A549 (cell line): Measurements from ENCODE around the gene POLR3GL. TPM values are rescaled to one million over a fixed set of nuclear protein-coding genes. Genes with fewer than 3 reads are reported as not detected.

Source experiments
- ATAC-seq, 2 experiments: fragments of 200-7000 bp in 1 of 2; fragments of >200 bp in 1 of 2; cut with Nextera tagmentation in 1 of 2; cut with Tn5 transposase in 1 of 2; 3 replicates each; pipeline versions ENCODE4 v1.8.0 to v1.9.1; 2018 to 2020; ENCODE audit warnings: mild to moderate bottlenecking in 1 of 2, moderate library complexity in 1 of 2
- CTCF ChIA-PET: fragments of 300-600 bp; sonication (Branson Sonifier 250); formaldehyde crosslinking; extraction: SDS; loops from one replicate; lab custom pipeline; 2021; ENCODE audit warnings: antibody characterized with exemption, inconsistent platforms; lab: Yijun Ruan, JAX
- POLR2A ChIA-PET: fragments of 350-600 bp; formaldehyde crosslinking; extraction: SDS; loops from one replicate; lab custom pipeline; 2021; ENCODE audit warnings: antibody characterized with exemption, inconsistent platforms; lab: Yijun Ruan, JAX
- DNase-seq, 2 experiments: peaks; one replicate each; pipeline versions ENCODE4 v3.0.0 to v3.0.0-alpha.2; 2011 to 2016; ENCODE audit warnings: low read depth in 1 of 2, low spot score in 1 of 2
- FAIRE-seq: peaks from 2 replicates; lab custom pipeline; 2011; peaks lifted over from hg19 to GRCh38; lab: Jason Lieb, UNC
- H3K27ac ChIP-seq, 2 experiments: fragments of >200 bp; sonication (Bioruptor Twin); formaldehyde crosslinking; 3 replicates each; pipeline ENCODE4 v1.5.1; 2016 to 2017
- H3K4me1 ChIP-seq: fragments of >200 bp; sonication (Bioruptor Twin); formaldehyde crosslinking; 3 replicates; pipeline ENCODE4 v1.6.1; 2016
- H3K4me2 ChIP-seq: fragments of >200 bp; sonication (Bioruptor Twin); formaldehyde crosslinking; 3 replicates; pipeline ENCODE4 v1.6.1; 2016
- H3K4me3 ChIP-seq: fragments of >200 bp; sonication (Bioruptor Twin); formaldehyde crosslinking; 3 replicates; pipeline ENCODE4 v1.5.1; 2016
- H3K9me3 ChIP-seq: fragments of >200 bp; sonication (Bioruptor Twin); formaldehyde crosslinking; 3 replicates; pipeline ENCODE4 v1.6.1; 2016
- CEBPB ChIP-seq, 2 experiments: fragments of >200 bp in 1 of 2; sonication (Bioruptor Twin) in 1 of 2; formaldehyde crosslinking in 1 of 2; IDR thresholded peaks; 2 replicates each; pipeline ENCODE4 v1.6.1; 2012 to 2016
- CHD2 ChIP-seq: fragments of 150-350 bp; IDR thresholded peaks from 2 replicates; pipeline ENCODE4 v1.6.1; 2014; ENCODE audit warnings: low read length; ENCODE audit not compliant: partially characterized antibody
- EP300 ChIP-seq, 2 experiments: fragments of >200 bp; sonication (Bioruptor Twin); formaldehyde crosslinking; IDR thresholded peaks; 2 replicates in 1 of 2; 3 replicates in 1 of 2; pipeline ENCODE4 v1.6.1; 2016 to 2017
- FOSL2 ChIP-seq, 2 experiments: fragments of 450-650 bp in 1 of 2; fragments of >200 bp in 1 of 2; sonication (Bioruptor Twin) in 1 of 2; formaldehyde crosslinking; IDR thresholded peaks; 2 replicates each; pipeline versions ENCODE4 v1.5.0 to v1.6.1; 2016 to 2020; ENCODE audit warnings: mild to moderate bottlenecking in 1 of 2, moderate library complexity in 1 of 2
- HES2 ChIP-seq: fragments of >200 bp; sonication (Bioruptor Twin); formaldehyde crosslinking; IDR thresholded peaks from 2 replicates; pipeline ENCODE4 v1.6.1; 2016
- HMGXB4 ChIP-seq: fragments of 250-450 bp; sonication (Bioruptor Pico); IDR thresholded peaks from 2 replicates; pipeline ENCODE4 v1.5.0; 2021; ENCODE audit warnings: mild to moderate bottlenecking, moderate library complexity, borderline replicate concordance
- HOXB13 ChIP-seq: fragments of 250-450 bp; sonication (Bioruptor Pico); IDR thresholded peaks from 2 replicates; pipeline ENCODE4 v1.5.0; 2020; ENCODE audit warnings: low read depth, mild to moderate bottlenecking, moderate library complexity
- KDM1A ChIP-seq: fragments of 200-600 bp; sonication (generic); IDR thresholded peaks from 2 replicates; pipeline ENCODE4 v1.6.1; 2016; ENCODE audit warnings: low read depth, mild to moderate bottlenecking
- MAZ ChIP-seq: fragments of 150-350 bp; IDR thresholded peaks from 2 replicates; pipeline ENCODE4 v1.6.1; 2014; ENCODE audit warnings: antibody characterized with exemption, low read depth, low read length, borderline replicate concordance
- MYC ChIP-seq: IDR thresholded peaks from 2 replicates; pipeline ENCODE4 v1.6.1; 2012; ENCODE audit warnings: mild to moderate bottlenecking, inconsistent platforms, low read length, improper control_type of control experiment, borderline replicate concordance
- PHF8 ChIP-seq: fragments of 200-600 bp; sonication (generic); IDR thresholded peaks from 2 replicates; pipeline ENCODE4 v1.6.1; 2016; ENCODE audit warnings: low read depth, mild to moderate bottlenecking, antibody characterized with exemption, moderate library complexity, borderline replicate concordance
- RARB ChIP-seq: fragments of 250-450 bp; sonication (Bioruptor Pico); IDR thresholded peaks from 2 replicates; pipeline ENCODE4 v1.8.0; 2021; ENCODE audit warnings: mild to moderate bottlenecking, moderate library complexity
- TP53 ChIP-seq: fragments of 250-450 bp; sonication (Bioruptor Pico); IDR thresholded peaks from 2 replicates; pipeline ENCODE4 v1.5.0; 2021; ENCODE audit warnings: mild to moderate bottlenecking, moderate library complexity
- ZFP36 ChIP-seq: fragments of 450-650 bp; IDR thresholded peaks from 2 replicates; pipeline ENCODE4 v1.6.1; 2014; ENCODE audit warnings: borderline replicate concordance; ENCODE audit not compliant: partially characterized antibody
- WGBS: methylation state at CpG from one replicate; pipeline ENCODE4 v1.1.6; 2017; ENCODE audit errors: missing lambda C conversion rate; 5-methylcytosine and 5-hydroxymethylcytosine counted together
- polyA plus RNA-seq, 4 experiments: library from polyadenylated mRNA; depleted of rRNA in 3 of 4; stranded (reverse); fragments of >200 nt; fragmentation: RNase III in 1 of 4; extraction: RNeasy Plus Mini Kit Qiagen cat#74134 plus additional on column Dnase treatment in 1 of 4; gene quantifications; 2 replicates in 3 of 4; 3 replicates in 1 of 4; pipeline ENCODE4 v1.2.3, GENCODE V29; 2011 to 2017
- TF ChIP-seq, protein P1 (sequence below): fragments of 450-650 bp; IDR thresholded peaks from 2 replicates; pipeline ENCODE4 v1.6.1; 2014; ENCODE audit warnings: antibody characterized with exemption

Gene POLR3GL
- polyA plus RNA-seq, 2 of the 4 experiments (the other 2 are of a cell fraction) = 12.6 to 15.7 TPM

DNA sequence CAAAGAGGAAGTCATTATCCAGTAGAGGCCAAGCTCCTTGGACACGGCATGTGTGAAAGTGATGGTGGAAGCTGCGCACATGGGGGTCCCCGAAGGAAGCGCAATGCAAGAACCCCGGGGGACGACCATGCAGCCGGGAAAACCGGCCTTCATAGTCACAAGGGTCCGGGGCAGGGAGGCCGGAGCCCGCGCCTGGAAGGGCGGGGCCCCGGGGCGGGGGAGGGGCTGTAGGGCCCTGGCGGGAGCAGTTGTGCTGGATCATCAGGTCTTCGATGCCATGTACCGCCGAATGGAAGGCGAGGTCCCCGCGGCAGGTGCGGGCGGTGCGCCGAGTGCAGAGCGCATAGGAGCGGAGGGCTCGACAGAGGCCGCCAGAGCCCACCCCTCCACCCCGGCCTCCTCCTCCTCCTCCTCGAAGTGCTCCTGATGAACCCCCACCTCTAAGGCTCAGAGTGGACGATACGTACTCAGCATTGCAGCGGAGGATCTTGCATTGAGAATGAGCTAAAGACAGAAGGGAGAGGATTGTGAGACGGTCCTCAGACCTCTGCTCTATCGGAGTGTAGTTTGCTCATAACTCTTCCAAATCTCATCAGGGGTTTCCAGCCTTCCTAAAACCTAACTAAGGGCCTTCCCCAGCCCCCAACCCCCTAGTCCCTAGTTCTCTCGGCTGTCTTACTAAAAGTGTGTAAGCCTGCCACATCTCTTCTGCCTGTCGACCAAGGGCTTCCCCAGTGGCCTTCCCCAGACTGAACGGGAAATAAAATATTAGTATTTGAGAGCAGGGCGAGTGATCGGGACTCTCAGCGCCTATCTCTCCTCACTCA is 55.0 kb downstream of the POLR3GL start:
- 82% methylated on average over 32 of the region's 43 CpGs for WGBS
- Histone ChIP-seq H3K4me3 (no peak overlapping the region), H3K4me2 (no peak overlapping the region), H3K4me1 (peaks cover 14% of the 10 kb centered on the region), H3K27ac (no peak overlapping the region), H3K9me3 (no peaks in the 10 kb centered on the region)
- TF ChIP-seq HOXB13 (CRISPR knock-in tag) (no peak), MAZ (no peak), EP300 (IDR thresholded peaks at IDR 0.05) (no peak), MYC (no peak), CHD2 (no peak), KDM1A (no peak), HES2 (no peak), PHF8 (no peak), ZFP36 (no peak)
- FAIRE-seq = no peak
- ATAC-seq = no peak
- DNase-seq = no peak
- CTCF ChIA-PET = interaction anchor here (0.7 to 21.3 kb wide), 9 partner anchors 12 to 174 kb away, joined by 3 to 566 read pairs (median 4); partner anchors contain the start of genes NUDT17 and TXNIP
- POLR2A ChIA-PET = no interaction called here

DNA sequence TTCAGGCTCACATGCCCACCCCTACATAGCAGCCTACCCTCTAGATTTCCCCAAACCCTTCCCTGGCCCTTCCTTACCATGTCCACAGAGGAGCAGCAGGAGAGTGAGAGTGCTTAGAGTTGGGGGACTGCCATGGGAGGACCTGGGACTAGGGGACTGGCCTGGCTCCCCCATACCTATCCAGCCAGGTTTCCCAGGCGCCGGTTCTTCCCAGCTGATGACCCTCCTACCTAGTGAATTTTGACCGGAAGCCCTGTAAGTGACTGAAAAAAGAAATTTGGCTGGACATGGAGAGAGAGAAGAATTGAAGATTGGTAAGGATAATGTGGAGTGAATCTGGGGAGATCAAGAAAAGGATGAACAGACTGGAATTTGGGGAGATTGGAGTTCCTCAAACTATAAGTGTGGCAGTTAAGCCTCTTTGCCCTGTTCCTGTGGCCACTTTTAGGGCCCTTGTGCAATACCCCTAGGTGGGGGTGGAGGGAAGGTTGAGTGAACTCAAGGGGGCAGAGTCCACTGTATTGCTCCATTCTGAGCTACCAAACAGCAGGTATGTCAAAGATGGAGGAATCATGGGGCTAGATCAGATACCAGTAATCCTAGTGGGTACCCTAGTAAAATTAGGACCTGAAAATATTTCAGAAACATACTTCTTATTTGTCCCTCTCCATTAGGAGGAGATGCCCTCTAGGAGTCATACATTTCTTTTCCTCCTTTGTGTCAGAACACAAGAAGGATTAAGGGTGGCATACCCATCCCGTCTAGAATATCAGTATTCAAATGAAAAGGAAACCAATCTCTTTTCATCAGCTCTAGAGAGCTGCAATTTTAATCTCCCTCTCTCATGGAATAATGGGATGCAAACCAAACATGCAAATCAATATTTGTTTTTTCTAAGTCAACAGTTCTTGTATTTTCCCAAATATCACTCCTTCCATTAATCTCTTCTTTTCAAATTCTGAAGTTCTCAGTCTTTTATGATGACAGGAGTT is 55.9 kb downstream of the POLR3GL start:
- Histone ChIP-seq H3K27ac (0 out of 6 replicates have a peak overlapping the region, but pooled peaks of 1 of the 2 experiments have one; percentile 10), H3K9me3 (no peaks in the 10 kb centered on the region), H3K4me2 (peak overlapping the region; percentile 36; the same call in 2 of the 3 replicates), H3K4me3 (no peak overlapping the region), H3K4me1 (peaks cover 14% of the 10 kb centered on the region)
- ChIA-PET CTCF (interaction anchor here (0.7 to 21.3 kb wide), 6 partner anchors 12 to 165 kb away, joined by 3 to 566 read pairs (median 4); partner anchors contain the start of gene TXNIP), POLR2A (no interaction called here)
- no peak for FAIRE-seq
- 89% methylated on average over 4 of the region's 4 CpGs for whole genome bisulfite sequencing
- peak; percentile 60 to 66; a peak in 3 of 4 replicates for TF ChIP-seq CEBPB (IDR thresholded peaks at IDR 0.05)
- TF ChIP-seq, protein P1, sequence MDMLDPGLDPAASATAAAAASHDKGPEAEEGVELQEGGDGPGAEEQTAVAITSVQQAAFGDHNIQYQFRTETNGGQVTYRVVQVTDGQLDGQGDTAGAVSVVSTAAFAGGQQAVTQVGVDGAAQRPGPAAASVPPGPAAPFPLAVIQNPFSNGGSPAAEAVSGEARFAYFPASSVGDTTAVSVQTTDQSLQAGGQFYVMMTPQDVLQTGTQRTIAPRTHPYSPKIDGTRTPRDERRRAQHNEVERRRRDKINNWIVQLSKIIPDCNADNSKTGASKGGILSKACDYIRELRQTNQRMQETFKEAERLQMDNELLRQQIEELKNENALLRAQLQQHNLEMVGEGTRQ = no peak
- no peak for TF ChIP-seq RARB (CRISPR knock-in tag)
- no peak for TF ChIP-seq TP53
- peak in 1 of 2 experiments; percentile 34; a peak in 2 of 6 replicates for ATAC-seq
- DNase-seq = no peak

GRCh38 chr1:146021050-146021445 is 56.6 kb downstream of the POLR3GL start:
- no peak overlapping the region for H3K27ac ChIP-seq
- H3K4me3 ChIP-seq = no peak overlapping the region
- POLR2A ChIA-PET = no interaction called here
- DNase-seq (no peak), ATAC-seq (no peak), FAIRE-seq (no peak)
- TF ChIP-seq FOSL2 (IDR thresholded peaks at IDR 0.05) (no peak), FOSL2 (CRISPR knock-in tag; IDR thresholded peaks at IDR 0.05) (peak; percentile 60), HMGXB4 (CRISPR knock-in tag) (no peak)
- H3K9me3 ChIP-seq = no peaks in the 10 kb centered on the region
- 20% methylated on average over 1 of the region's 1 CpG for WGBS
- CTCF ChIA-PET = interaction anchor here (1.0 to 21.3 kb wide), 6 partner anchors 8 to 176 kb away, joined by 4 to 566 read pairs (median 10); partner anchors contain the start of genes NUDT17 and TXNIP
- H3K4me2 ChIP-seq = peak overlapping the region; percentile 36; the same call in 1 of the 3 replicates
- H3K4me1 ChIP-seq = peaks cover 14% of the 10 kb centered on the region
